Natural killer cell (primary cell): ENCODE results near the gene SLC25A10. TPM values are rescaled to one million over a fixed set of nuclear protein-coding genes. Genes with fewer than 3 reads are reported as not detected.
"Not testable (repeated sequence)": the region's sequence is repeated elsewhere in the genome, so short reads cannot be mapped to it uniquely, and the experiment has no call there.

Source experiments
- ATAC-seq, 3 donors: fragments of 150-1000 bp in 2 of 3; fragments of 200-7000 bp in 1 of 3; cut with Tn5 transposase; 1 replicate in 1 of 3; 2 replicates in 2 of 3; pipeline ENCODE4 v1.10.0; 2021; ENCODE audit warnings: mild to moderate bottlenecking in 2 of 3, moderate library complexity in 2 of 3
- DNase-seq, 2 donors: peaks; one replicate each; pipeline versions ENCODE4 v3.0.0 to v3.0.0-alpha.2; 2013 to 2021; ENCODE audit warnings: mixed read lengths in 1 of 2
- H3K27ac ChIP-seq: one replicate; pipeline ENCODE4 v1.5.1; 2013; ENCODE audit warnings: mild to moderate bottlenecking, low read length
- H3K27me3 ChIP-seq: one replicate; pipeline ENCODE4 v1.6.1; 2013; ENCODE audit warnings: low read length; ENCODE audit not compliant: control insufficient read depth, insufficient read depth
- H3K36me3 ChIP-seq: one replicate; pipeline ENCODE4 v1.6.1; 2013; ENCODE audit warnings: low read length; ENCODE audit not compliant: control insufficient read depth, insufficient read depth
- H3K4me1 ChIP-seq: one replicate; pipeline ENCODE4 v1.6.1; 2013; ENCODE audit warnings: low read length; ENCODE audit not compliant: control insufficient read depth, insufficient read depth
- H3K4me3 ChIP-seq: one replicate; pipeline ENCODE4 v1.5.1; 2013; ENCODE audit warnings: low read length
- H3K9me3 ChIP-seq: one replicate; pipeline ENCODE4 v1.6.1; 2013; ENCODE audit warnings: low read length; ENCODE audit not compliant: control insufficient read depth, insufficient read depth
- H3K27ac Mint-ChIP-seq, 2 donors: one replicate each; pipeline ENCODE4 v1.8.0; 2022; ENCODE audit warnings: mild to moderate bottlenecking in 2 of 2, mixed read lengths in 2 of 2, moderate library complexity in 1 of 2
- H3K27me3 Mint-ChIP-seq, 2 donors: one replicate each; pipeline ENCODE4 v1.8.0; 2022; ENCODE audit warnings: low read depth in 2 of 2, mixed read lengths in 2 of 2
- H3K36me3 Mint-ChIP-seq: one replicate; pipeline ENCODE4 v1.8.0; 2022; ENCODE audit warnings: mixed read lengths
- H3K4me1 Mint-ChIP-seq, 2 donors: one replicate each; pipeline ENCODE4 v1.8.0; 2022; ENCODE audit warnings: mixed read lengths in 2 of 2
- H3K4me3 Mint-ChIP-seq: one replicate; pipeline ENCODE4 v1.8.0; 2022; ENCODE audit warnings: mild to moderate bottlenecking, moderate library complexity, mixed read lengths
- H3K9me3 Mint-ChIP-seq, 2 donors: one replicate each; pipeline ENCODE4 v1.8.0; 2022; ENCODE audit warnings: mixed read lengths in 2 of 2
- CTCF ChIP-seq: fragments of 200-600 bp; IDR thresholded peaks from one replicate; pipeline ENCODE4 v1.8.0; 2022; ENCODE audit warnings: antibody characterized with exemption
- WGBS: methylation state at CpG from one replicate; pipeline ENCODE4 v1.1.7; 2013; ENCODE audit warnings: missing lambda C conversion rate; ENCODE audit not compliant: insufficient coverage; 5-methylcytosine and 5-hydroxymethylcytosine counted together
- intact Hi-C: fragments of 100-400 bp; cut with micrococcal nuclease; formaldehyde crosslinking; loops from one replicate; pipeline ENCODE4 v1.14.2; 2022
- total RNA-seq, 4 donors: library from RNA; stranded (reverse); fragments of 120-200 nt in 1 of 4; gene quantifications; one replicate each; pipeline versions ENCODE4 v1.2.3 to v1.2.4, GENCODE V29; 2013 to 2022

The SLC25A10 gene
- total RNA-seq, 3 donors from 2014 or later (not counting 1 experiment from before 2014, with no cell fraction given), result 5.7 to 6.3 (median 5.8) TPM

GRCh38 chr17:81675515-81676221 is 36.4 kb upstream of the SLC25A10 start:
- DNase-seq, result peak in 1 of 2 donors; percentile 49
- ATAC-seq, H3K27ac ChIP-seq, H3K27ac Mint-ChIP-seq, H3K4me1 ChIP-seq, H3K27me3 ChIP-seq, intact Hi-C loops, H3K9me3 ChIP-seq, H3K36me3 Mint-ChIP-seq, H3K27me3 Mint-ChIP-seq, H3K4me3 Mint-ChIP-seq, H3K4me3 ChIP-seq, H3K9me3 Mint-ChIP-seq, H3K4me1 Mint-ChIP-seq: not testable (repeated sequence)
- TF ChIP-seq CTCF, result peak; percentile 33
- 62% methylated on average over 16 of the region's 18 CpGs for WGBS
- H3K36me3 ChIP-seq, result peaks cover 27% of the 10 kb centered on the region

- no peak overlapping the region for H3K4me3 ChIP-seq
- H3K4me1 Mint-ChIP-seq, result peaks cover 7 to 8% of the 10 kb centered on the region in 2 donors
- H3K27ac Mint-ChIP-seq, result no peak overlapping the region
- intact Hi-C loops, result no loop called here
- no peak overlapping the region for H3K4me3 Mint-ChIP-seq
- H3K27ac ChIP-seq, result no peak overlapping the region
- no peaks in the 10 kb centered on the region for H3K27me3 ChIP-seq
- no peaks in the 10 kb centered on the region for H3K9me3 ChIP-seq
- no peaks in the 10 kb centered on the region for H3K27me3 Mint-ChIP-seq
- no peak for TF ChIP-seq CTCF
- H3K36me3 Mint-ChIP-seq, result no peaks in the 10 kb centered on the region
- no peaks in the 10 kb centered on the region for H3K9me3 Mint-ChIP-seq
- no peaks in the 10 kb centered on the region for H3K4me1 ChIP-seq
- WGBS, result 92% methylated on average over 17 of the region's 17 CpGs
- no peak for DNase-seq
- ATAC-seq, result no peak
- peaks cover 16% of the 10 kb centered on the region for H3K36me3 ChIP-seq
Measured at GRCh38 chr17:81676906-81677305, 35.2 kb upstream of the SLC25A10 start.

GRCh38 chr17:81680150-81680549 is 31.9 kb upstream of the SLC25A10 start:
- TF ChIP-seq CTCF, result no peak
- WGBS, result 94% methylated on average over 11 of the region's 11 CpGs
- H3K4me1 Mint-ChIP-seq, result peaks cover 14 to 23% of the 10 kb centered on the region in 2 donors
- DNase-seq, result no peak
- no peaks in the 10 kb centered on the region for H3K27me3 ChIP-seq
- no peaks in the 10 kb centered on the region for H3K9me3 Mint-ChIP-seq
- intact Hi-C loops, result no loop called here
- no peak overlapping the region for H3K27ac ChIP-seq
- H3K27ac Mint-ChIP-seq, result no peak overlapping the region
- H3K9me3 ChIP-seq, result no peaks in the 10 kb centered on the region
- no peak overlapping the region for H3K4me3 Mint-ChIP-seq
- H3K36me3 Mint-ChIP-seq, result no peaks in the 10 kb centered on the region
- no peak for ATAC-seq
- peaks cover 22% of the 10 kb centered on the region for H3K4me1 ChIP-seq
- H3K36me3 ChIP-seq, result no peaks in the 10 kb centered on the region
- H3K4me3 ChIP-seq, result no peak overlapping the region
- no peaks in the 10 kb centered on the region for H3K27me3 Mint-ChIP-seq

GRCh38 chr17:81681672-81682071 is 30.4 kb upstream of the SLC25A10 start:
- Mint-ChIP-seq H3K4me3 (peak overlapping the region; percentile 25), H3K36me3 (no peaks in the 10 kb centered on the region), H3K9me3 (no peaks in the 10 kb centered on the region), H3K27ac (no peak overlapping the region), H3K4me1 (peaks cover 7 to 24% of the 10 kb centered on the region in 2 donors), H3K27me3 (no peaks in the 10 kb centered on the region)
- no peak for DNase-seq
- H3K27ac ChIP-seq, result no peak overlapping the region
- H3K36me3 ChIP-seq, result peaks cover 4% of the 10 kb centered on the region
- H3K4me3 ChIP-seq, result no peak overlapping the region
- H3K4me1 ChIP-seq, result peaks cover 30% of the 10 kb centered on the region
- no peak for ATAC-seq
- H3K27me3 ChIP-seq, result no peaks in the 10 kb centered on the region
- H3K9me3 ChIP-seq, result no peaks in the 10 kb centered on the region
- 95% methylated on average over 17 of the region's 17 CpGs for WGBS
- intact Hi-C loops, result no loop called here
- TF ChIP-seq CTCF, result no peak
